ENCODE measurements around the gene ILKAP. TPM values are rescaled to one million over a fixed set of nuclear protein-coding genes. Genes with fewer than 3 reads are reported as not detected.

The ILKAP gene
- total RNA-seq, 1 donor from 2014 or later, result 67.4 TPM

GRCh38 chr2:238124488-238125126, 78.9 kb downstream of the ILKAP start:
- DNase-seq (ENCODE audit: low spot score), result no peak

GRCh38 chr2:238123991-238124470, 79.5 kb downstream of the ILKAP start:
- DNase-seq (ENCODE audit: low spot score), result no peak

GRCh38 chr2:238123218-238123971, 80.1 kb downstream of the ILKAP start:
- no peak for DNase-seq (ENCODE audit: low spot score)

DNA sequence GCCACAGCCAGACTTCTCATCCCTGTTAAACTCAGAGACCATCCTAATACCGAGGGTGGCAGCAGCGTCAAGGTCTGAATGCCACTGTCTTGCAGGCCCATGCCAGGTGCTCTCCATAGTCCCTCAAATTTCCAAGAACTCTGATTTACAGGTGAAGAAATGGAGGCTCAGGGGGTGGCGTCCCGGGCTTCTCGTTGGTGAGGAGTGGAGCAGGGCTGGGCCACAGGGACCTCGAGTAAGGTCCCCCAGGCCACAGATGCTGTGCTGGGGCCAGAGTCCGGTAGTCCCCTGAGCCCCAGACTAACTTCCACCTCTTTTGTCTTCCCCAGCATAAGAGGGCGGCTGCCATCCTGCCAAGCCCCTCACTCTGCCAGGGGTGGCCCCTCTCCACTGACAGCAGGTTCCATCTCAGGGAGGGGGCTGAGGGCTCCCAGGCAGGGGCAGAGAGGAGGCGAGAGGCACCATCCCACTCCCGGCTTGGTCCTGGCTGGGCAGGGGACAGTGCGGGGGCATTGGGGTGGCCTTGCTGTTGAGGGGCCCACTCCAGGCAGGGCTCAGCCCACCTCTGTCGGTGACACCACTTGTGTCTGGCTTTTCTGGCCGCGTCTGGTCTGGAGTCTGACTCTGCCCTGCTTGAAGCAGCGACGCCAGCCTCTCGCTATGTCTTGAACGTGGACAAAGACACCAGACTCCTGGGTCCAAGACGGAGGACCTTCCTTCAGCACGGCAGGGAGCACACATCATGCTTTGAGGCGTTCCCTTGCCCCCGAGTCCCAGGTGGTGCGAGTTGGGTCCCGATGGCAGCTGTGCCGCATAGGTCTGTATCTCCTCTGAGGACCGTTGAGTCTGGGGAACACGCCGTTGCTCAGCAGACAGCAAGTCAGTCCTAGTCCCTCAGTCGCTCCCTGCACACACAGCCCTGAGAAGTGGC, 80.9 kb downstream of the ILKAP start:
- no peak for DNase-seq (ENCODE audit: low spot score)

- no peak for DNase-seq (ENCODE audit: low spot score)
These were observed 81.8 kb downstream of the ILKAP start for GRCh38 chr2:238121511-238122286.

- no peak for DNase-seq (ENCODE audit: low spot score)
These were observed 82.8 kb downstream of the ILKAP start for GRCh38 chr2:238120463-238121298.

Other genes starting within 250 kb of the ILKAP start
- 44.4 TPM for gene UBE2F, start 236.7 kb downstream of the ILKAP start, total RNA-seq
- 21.6 TPM for gene SCLY, start 142.7 kb downstream of the ILKAP start, total RNA-seq
- gene ESPNL, start 103.4 kb downstream of the ILKAP start, total RNA-seq, result 2.4 TPM
- gene KLHL30, start 65.0 kb downstream of the ILKAP start, total RNA-seq, result 2.2 TPM
- 1.8 TPM for gene ERFE, start 44.7 kb downstream of the ILKAP start, total RNA-seq
- 3.4 TPM for gene HES6, start 36.3 kb upstream of the ILKAP start, total RNA-seq
- 30.5 TPM for gene PER2, start 84.9 kb upstream of the ILKAP start, total RNA-seq
- gene TRAF3IP1, start 116.8 kb upstream of the ILKAP start, total RNA-seq, result 22.4 TPM
- 26.2 TPM for gene ASB1, start 223.2 kb upstream of the ILKAP start, total RNA-seq